ENCODE measurements around the gene OR51T1. TPM values are rescaled to one million over a fixed set of nuclear protein-coding genes. Genes with fewer than 3 reads are reported as not detected.

The OR51T1 gene
- total and polyA plus RNA-seq, 2 donors (not counting 3 experiments of a cell fraction or from before 2014, with no cell fraction given), result not detected

DNA sequence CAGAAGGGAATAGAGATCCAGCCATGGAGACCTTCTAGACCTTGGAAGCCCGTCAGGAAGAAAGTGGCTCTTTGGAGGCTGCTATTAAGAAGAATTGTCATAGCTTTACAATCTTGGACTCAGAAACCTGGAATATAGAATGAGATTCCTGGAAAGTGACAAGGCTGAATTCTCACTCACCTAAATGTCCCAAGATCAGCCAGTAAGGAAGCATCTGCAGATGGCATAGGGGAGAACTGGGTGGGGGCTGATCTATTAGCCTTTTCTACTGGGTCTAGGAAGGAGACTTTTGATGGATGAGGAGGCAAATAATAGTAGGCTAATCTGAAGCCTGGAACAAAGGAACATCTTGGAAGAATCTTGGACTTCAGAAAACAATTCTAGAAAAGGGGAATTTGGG is 42.5 kb downstream of the OR51T1 start, which contains the start of gene OR51G1:
Gene OR51G1 (minus strand): TSS at position 101 of the 400 bp plus-strand sequence. CDS start 0 bp downstream, at position 101.
- H3K4me1 ChIP-seq (ENCODE audit: control insufficient read depth, extremely low read depth, insufficient read depth, low read length), result no peaks in the 10 kb centered on the region
- intact Hi-C loops (cut with micrococcal nuclease), result no loop called here
- H3K79me2 ChIP-seq (ENCODE audit: control insufficient read depth, insufficient read depth, low read length), result no peaks in the 10 kb centered on the region
- H4K20me1 ChIP-seq (replicated peaks; ENCODE audit: control insufficient read depth, extremely low read depth, insufficient read depth, low read length), result no peaks in the 10 kb centered on the region
- ChIA-PET POLR2A (no interaction called here), CTCF (no interaction called here)
- no peak for TF ChIP-seq MYC (IDR thresholded peaks at IDR 0.05; ENCODE audit: low read depth, low read length)
- TF ChIP-seq, protein P1, sequence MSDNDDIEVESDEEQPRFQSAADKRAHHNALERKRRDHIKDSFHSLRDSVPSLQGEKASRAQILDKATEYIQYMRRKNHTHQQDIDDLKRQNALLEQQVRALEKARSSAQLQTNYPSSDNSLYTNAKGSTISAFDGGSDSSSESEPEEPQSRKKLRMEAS (IDR thresholded peaks at IDR 0.05; ENCODE audit: insufficient read depth, insufficient read length), result no peak
- no peak for TF ChIP-seq POLR2AphosphoS5 (IDR thresholded peaks at IDR 0.05; ENCODE audit: insufficient read depth, low read depth, low read length)
- no peak for TF ChIP-seq FOS (IDR thresholded peaks at IDR 0.05; ENCODE audit: borderline replicate concordance, insufficient read depth, low read length)
- no peak for TF ChIP-seq GATA2 (IDR thresholded peaks at IDR 0.05; ENCODE audit: insufficient read depth, insufficient read length, low read depth, low read length)
- no peak for TF ChIP-seq POLR2A (IDR thresholded peaks at IDR 0.05; ENCODE audit: low read depth, low read length)
- TF ChIP-seq, protein P2, sequence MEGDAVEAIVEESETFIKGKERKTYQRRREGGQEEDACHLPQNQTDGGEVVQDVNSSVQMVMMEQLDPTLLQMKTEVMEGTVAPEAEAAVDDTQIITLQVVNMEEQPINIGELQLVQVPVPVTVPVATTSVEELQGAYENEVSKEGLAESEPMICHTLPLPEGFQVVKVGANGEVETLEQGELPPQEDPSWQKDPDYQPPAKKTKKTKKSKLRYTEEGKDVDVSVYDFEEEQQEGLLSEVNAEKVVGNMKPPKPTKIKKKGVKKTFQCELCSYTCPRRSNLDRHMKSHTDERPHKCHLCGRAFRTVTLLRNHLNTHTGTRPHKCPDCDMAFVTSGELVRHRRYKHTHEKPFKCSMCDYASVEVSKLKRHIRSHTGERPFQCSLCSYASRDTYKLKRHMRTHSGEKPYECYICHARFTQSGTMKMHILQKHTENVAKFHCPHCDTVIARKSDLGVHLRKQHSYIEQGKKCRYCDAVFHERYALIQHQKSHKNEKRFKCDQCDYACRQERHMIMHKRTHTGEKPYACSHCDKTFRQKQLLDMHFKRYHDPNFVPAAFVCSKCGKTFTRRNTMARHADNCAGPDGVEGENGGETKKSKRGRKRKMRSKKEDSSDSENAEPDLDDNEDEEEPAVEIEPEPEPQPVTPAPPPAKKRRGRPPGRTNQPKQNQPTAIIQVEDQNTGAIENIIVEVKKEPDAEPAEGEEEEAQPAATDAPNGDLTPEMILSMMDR (IDR thresholded peaks at IDR 0.05; ENCODE audit: extremely low read depth in 1 of 2, insufficient read depth in 1 of 2, low read depth in 1 of 2, low read length in 2 of 2), result no peak
- no peak for TF ChIP-seq EZH2 (IDR thresholded peaks at IDR 0.05; ENCODE audit: borderline replicate concordance, low read depth, low read length, severe bottlenecking)
- TF ChIP-seq JUN (IDR thresholded peaks at IDR 0.05; ENCODE audit: borderline replicate concordance, insufficient read depth, insufficient read length, low read depth), result no peak
- no peaks in the 10 kb centered on the region for H3K36me3 ChIP-seq (ENCODE audit: control insufficient read depth in 2 of 2, extremely low read depth in 1 of 2, insufficient read depth in 2 of 2, low read length in 2 of 2)
- no peaks in the 10 kb centered on the region for H3K9me1 ChIP-seq (replicated peaks; ENCODE audit: control insufficient read depth, extremely low read depth, insufficient read depth, low read length)
- dilution Hi-C loops (cut with MboI; ENCODE audit: extremely low pct_ligation_motif_present, low sequenced_read_pairs), result no loop called here
- H3K27ac ChIP-seq (ENCODE audit: insufficient read depth, low read depth, low read length), result no peak within 1 kb of the TSS
- no peak for DNase-seq (ENCODE audit: low read depth, low spot score)
- no peak within 1 kb of the TSS for H3K9ac ChIP-seq (replicated peaks; ENCODE audit: extremely low read depth, insufficient read depth, low read length)
- no peak for FAIRE-seq
- no peak within 1 kb of the TSS for H3K4me2 ChIP-seq (ENCODE audit: insufficient read depth, low read length)
- no peak within 1 kb of the TSS for H2AFZ ChIP-seq (ENCODE audit: low read depth, low read length)
- no peaks in the 10 kb centered on the region for H3K27me3 ChIP-seq (ENCODE audit: control insufficient read depth in 2 of 2, insufficient read depth in 2 of 2, low read length in 2 of 2)
- no peaks in the 10 kb centered on the region for H3K9me3 ChIP-seq (replicated peaks; ENCODE audit: control insufficient read depth, insufficient read depth, low read length)
- no peak within 1 kb of the TSS for H3K4me3 ChIP-seq (replicated peaks in 1 of 3; ENCODE audit: insufficient read depth in 1 of 3, low read depth in 1 of 3, low read length in 3 of 3)
- BruUV-seq (replicated peaks), result no TSS peak

All from endothelial cell of umbilical vein (primary cell).